NT2/D1 (cell line): ENCODE results near the gene TXNIP.

Source experiments
- YY1 ChIP-seq: IDR thresholded peaks from 2 replicates; pipeline ENCODE4 v1.6.1; 2011; ENCODE audit not compliant: insufficient read length, insufficient read depth
- ZNF274 ChIP-seq: IDR thresholded peaks from 2 replicates; pipeline ENCODE4 v1.6.1; 2011; ENCODE audit warnings: mild to moderate bottlenecking, low read depth, low read length

GRCh38 chr1:145963265-145964019 lies 32.9 kb downstream of the TXNIP start:
- no peak for TF ChIP-seq ZNF274
- no peak for TF ChIP-seq YY1
